HG02981 (cell line): ENCODE measurements around the gene CNOT6.

Experiments used
- ATAC-seq: cut with Tn5 transposase; IDR thresholded peaks from one replicate; pipeline ENCODE4 v1.9.1; 2021; ENCODE audit warnings: mild to moderate bottlenecking, moderate library complexity; ENCODE audit not compliant: unreplicated experiment

Gene CNOT6

GRCh38 chr5:180598797-180599589 is 104.8 kb downstream of the CNOT6 start:
- ATAC-seq: no peak

GRCh38 chr5:180599590-180599914 is 105.4 kb downstream of the CNOT6 start:
- ATAC-seq: no peak

- ATAC-seq: no peak
Observed at GRCh38 chr5:180599981-180600553, 105.9 kb downstream of the CNOT6 start.

GRCh38 chr5:180600554-180601041 is 106.4 kb downstream of the CNOT6 start:
- ATAC-seq: no peak

- no peak for ATAC-seq
Observed at GRCh38 chr5:180601591-180602480, 107.7 kb downstream of the CNOT6 start.

- no peak for ATAC-seq
Observed at GRCh38 chr5:180602481-180603075, 108.4 kb downstream of the CNOT6 start.

GRCh38 chr5:180603076-180603594 is 109.0 kb downstream of the CNOT6 start:
- ATAC-seq: no peak

GRCh38 chr5:180604271-180604670 is 110.1 kb downstream of the CNOT6 start:
- no peak for ATAC-seq

- ATAC-seq: no peak
Observed at GRCh38 chr5:180605554-180606214, 111.5 kb downstream of the CNOT6 start.

GRCh38 chr5:180606215-180606785 is 112.1 kb downstream of the CNOT6 start:
- no peak for ATAC-seq

- ATAC-seq: no peak
Observed at GRCh38 chr5:180607861-180608571, 113.8 kb downstream of the CNOT6 start.

GRCh38 chr5:180608572-180609310 is 114.6 kb downstream of the CNOT6 start:
- no peak for ATAC-seq

- ATAC-seq: no peak
Observed at GRCh38 chr5:180609386-180609785, 115.2 kb downstream of the CNOT6 start.

GRCh38 chr5:180609817-180610550 is 115.8 kb downstream of the CNOT6 start:
- ATAC-seq: no peak

- ATAC-seq: no peak
Observed at GRCh38 chr5:180611140-180611850, 117.1 kb downstream of the CNOT6 start.

- ATAC-seq: no peak
Observed at GRCh38 chr5:180612683-180613082, 118.5 kb downstream of the CNOT6 start.

- no peak for ATAC-seq
Observed at GRCh38 chr5:180613188-180613813, 119.1 kb downstream of the CNOT6 start.
